HT-29 (cell line): Measurements from ENCODE around the gene MS4A15. TPM values are rescaled to one million over a fixed set of nuclear protein-coding genes. Genes with fewer than 3 reads are reported as not detected.
"Not testable (repeated sequence)": the region's sequence is repeated elsewhere in the genome, so short reads cannot be mapped to it uniquely, and the experiment has no call there.

Experiments used
- DNase-seq: peaks from one replicate; pipeline ENCODE4 v3.0.0-alpha.2; 2015; ENCODE audit warnings: low spot score
- total RNA-seq: library from RNA; depleted of rRNA; stranded (reverse); fragments of >200 nt; shearing (Covaris generic); gene quantifications from 2 replicates; pipeline ENCODE4 v1.2.3, GENCODE V29; 2014; rRNA removed

MS4A15 gene
- total RNA-seq: not detected in 2 replicates

GRCh38 chr11:60756307-60757032, at the start of gene MS4A15:
TSS of gene MS4A15 (plus strand) at chr11:60756867. CDS start at chr11:60763734, 6,867 bp downstream.
- DNase-seq: peak; percentile 70

GRCh38 chr11:60706931-60707330, 49.7 kb upstream of the MS4A15 start:
- DNase-seq: no peak

- DNase-seq: peak; percentile 34
Observed at GRCh38 chr11:60710482-60710881, 46.2 kb upstream of the MS4A15 start.

- DNase-seq: no peak
Observed at GRCh38 chr11:60711276-60711675, 45.4 kb upstream of the MS4A15 start.

- not testable (repeated sequence) for DNase-seq
Observed at GRCh38 chr11:60713423-60713822, 43.2 kb upstream of the MS4A15 start.

GRCh38 chr11:60717956-60718355, 38.7 kb upstream of the MS4A15 start:
- no peak for DNase-seq

GRCh38 chr11:60718524-60719316, 37.9 kb upstream of the MS4A15 start:
- DNase-seq: no peak

- no peak for DNase-seq
Observed at GRCh38 chr11:60719391-60719790, 37.3 kb upstream of the MS4A15 start.

- no peak for DNase-seq
Observed at GRCh38 chr11:60720460-60720859, 36.2 kb upstream of the MS4A15 start.

GRCh38 chr11:60724420-60724819, 32.2 kb upstream of the MS4A15 start, which contains the start of gene MS4A18:
TSS of gene MS4A18 (plus strand) at chr11:60724720.
- no peak for DNase-seq

- no peak for DNase-seq
Observed at GRCh38 chr11:60725592-60725991, 31.1 kb upstream of the MS4A15 start.

- DNase-seq: no peak
Observed at GRCh38 chr11:60731586-60731985, 25.1 kb upstream of the MS4A15 start.

GRCh38 chr11:60734279-60734678, 22.4 kb upstream of the MS4A15 start:
- no peak for DNase-seq

- no peak for DNase-seq
Observed at GRCh38 chr11:60739114-60739513, 17.6 kb upstream of the MS4A15 start.

- no peak for DNase-seq
Observed at GRCh38 chr11:60740573-60740972, 16.1 kb upstream of the MS4A15 start.

GRCh38 chr11:60741421-60741820, 15.2 kb upstream of the MS4A15 start:
- DNase-seq: no peak

- DNase-seq: no peak
Observed at GRCh38 chr11:60743058-60743457, 13.6 kb upstream of the MS4A15 start.

- no peak for DNase-seq
Observed at GRCh38 chr11:60744114-60744513, 12.6 kb upstream of the MS4A15 start.

GRCh38 chr11:60747359-60747873, 9.3 kb upstream of the MS4A15 start:
- DNase-seq: no peak

- DNase-seq: no peak
Observed at GRCh38 chr11:60748225-60748624, 8.4 kb upstream of the MS4A15 start.

- no peak for DNase-seq
Observed at GRCh38 chr11:60748821-60749220, 7.8 kb upstream of the MS4A15 start.

- no peak for DNase-seq
Observed at GRCh38 chr11:60750911-60751310, 5.8 kb upstream of the MS4A15 start.

- DNase-seq: no peak
Observed at GRCh38 chr11:60753309-60753708, 3.4 kb upstream of the MS4A15 start.
